IMR-90 (cell line): ENCODE results near the gene TAS1R1. TPM values are rescaled to one million over a fixed set of nuclear protein-coding genes. Genes with fewer than 3 reads are reported as not detected.

Source experiments
- ATAC-seq: fragments of 200-7000 bp; cut with Tn5 transposase; 2 replicates; pipeline ENCODE4 v1.9.1; 2020; ENCODE audit warnings: low read depth, mild to moderate bottlenecking, moderate library complexity
- BruUV-seq: library from RNA; stranded (reverse); fragments of 400-500 nt; replicated peaks from 2 replicates; lab custom pipeline; 2021; lab: Mats Ljungman, UMichigan
- CTCF ChIA-PET: fragments of 300-600 bp; formaldehyde crosslinking; extraction: SDS; loops from one replicate; lab custom pipeline; 2021; ENCODE audit warnings: antibody characterized with exemption; lab: Yijun Ruan, JAX
- POLR2A ChIA-PET: fragments of 300-600 bp; sonication (Branson Sonifier 250); formaldehyde crosslinking; loops from one replicate; lab custom pipeline; 2022; ENCODE audit warnings: antibody characterized with exemption; ENCODE audit not compliant: unreplicated experiment; lab: Charles Lee
- DNase-seq: peaks from one replicate; pipeline ENCODE4 v3.0.0; 2013
- H2AFZ ChIP-seq: replicated peaks from 2 replicates; pipeline ENCODE3; 2013; ENCODE audit warnings: low read length, mild to moderate bottlenecking; ENCODE audit not compliant: poor library complexity
- H2AK5ac ChIP-seq: 2 replicates; pipeline ENCODE4 v1.6.1; 2013; ENCODE audit warnings: low read depth, low read length, inconsistent platforms
- H2AK9ac ChIP-seq: replicated peaks from 2 replicates; pipeline ENCODE3; 2013; ENCODE audit warnings: mild to moderate bottlenecking, low read depth, low read length, moderate library complexity; ENCODE audit not compliant: poor library complexity
- H2BK120ac ChIP-seq: 2 replicates; pipeline ENCODE4 v1.6.1; 2013; ENCODE audit warnings: low read depth, low read length, inconsistent platforms
- H2BK15ac ChIP-seq: 3 replicates; pipeline ENCODE4 v1.6.1; 2013; ENCODE audit warnings: low read depth, low read length, inconsistent platforms
- H2BK20ac ChIP-seq: 2 replicates; pipeline ENCODE4 v1.6.1; 2013; ENCODE audit warnings: low read depth, mild to moderate bottlenecking, inconsistent platforms, low read length, moderate library complexity
- H2BK5ac ChIP-seq: 2 replicates; pipeline ENCODE4 v1.6.1; 2013; ENCODE audit warnings: mild to moderate bottlenecking, low read depth, low read length, inconsistent platforms; ENCODE audit not compliant: poor library complexity, severe bottlenecking
- H3K14ac ChIP-seq: replicated peaks from 2 replicates; pipeline ENCODE4 v1.6.1; 2013; ENCODE audit warnings: low read depth, low read length, inconsistent platforms
- H3K18ac ChIP-seq: 2 replicates; pipeline ENCODE4 v1.6.1; 2013; ENCODE audit warnings: low read depth, low read length, control low read depth
- H3K23ac ChIP-seq: 2 replicates; pipeline ENCODE4 v1.6.1; 2013; ENCODE audit warnings: low read depth, low read length, inconsistent platforms
- H3K27ac ChIP-seq: 2 replicates; pipeline ENCODE4 v1.5.1; 2013; ENCODE audit warnings: mild to moderate bottlenecking, control low read depth, low read length; ENCODE audit not compliant: insufficient read depth
- H3K27me3 ChIP-seq: 2 replicates; pipeline ENCODE4 v1.6.1; 2013; ENCODE audit warnings: low read length; ENCODE audit not compliant: control insufficient read depth, insufficient read depth
- H3K36me3 ChIP-seq: 2 replicates; pipeline ENCODE4 v1.6.1; 2013; ENCODE audit warnings: low read length, mixed read lengths; ENCODE audit not compliant: control insufficient read depth, insufficient read depth
- H3K4ac ChIP-seq: 2 replicates; pipeline ENCODE4 v1.6.1; 2013; ENCODE audit warnings: low read depth, low read length, inconsistent platforms
- H3K4me1 ChIP-seq: 2 replicates; pipeline ENCODE4 v1.6.1; 2013; ENCODE audit warnings: low read length, mixed read lengths; ENCODE audit not compliant: control insufficient read depth, insufficient read depth
- H3K4me2 ChIP-seq: 2 replicates; pipeline ENCODE4 v1.6.1; 2013; ENCODE audit warnings: low read depth, mild to moderate bottlenecking, control low read depth, low read length, moderate library complexity
- H3K4me3 ChIP-seq: 2 replicates; pipeline ENCODE4 v1.5.1; 2013; ENCODE audit warnings: low read depth, mild to moderate bottlenecking, control low read depth, low read length, moderate library complexity; ENCODE audit not compliant: insufficient read depth
- H3K56ac ChIP-seq: 2 replicates; pipeline ENCODE4 v1.6.1; 2013; ENCODE audit warnings: low read length, inconsistent platforms; ENCODE audit not compliant: insufficient read depth; ENCODE audit errors: extremely low read depth
- H3K79me1 ChIP-seq, 2 experiments: 2 replicates each; pipeline ENCODE4 v1.6.1; 2013; ENCODE audit warnings: low read length in 2 of 2, inconsistent platforms in 1 of 2, low read depth in 1 of 2
- H3K9ac ChIP-seq: 2 replicates; pipeline ENCODE4 v1.6.1; 2013; ENCODE audit warnings: low read depth, low read length, control low read depth
- H3K9me1 ChIP-seq: 2 replicates; pipeline ENCODE4 v1.6.1; 2013; ENCODE audit warnings: low read length, inconsistent platforms; ENCODE audit not compliant: insufficient read depth
- H3K9me3 ChIP-seq: 2 replicates; pipeline ENCODE4 v1.6.1; 2013; ENCODE audit warnings: low read length; ENCODE audit not compliant: control insufficient read depth, insufficient read depth
- H4K20me1 ChIP-seq: 2 replicates; pipeline ENCODE4 v1.6.1; 2013; ENCODE audit warnings: low read length, inconsistent platforms; ENCODE audit not compliant: insufficient read depth
- H4K5ac ChIP-seq: 2 replicates; pipeline ENCODE4 v1.6.1; 2013; ENCODE audit warnings: mild to moderate bottlenecking, low read depth, low read length, control low read depth
- H4K8ac ChIP-seq, 2 experiments: 2 replicates each; pipeline ENCODE4 v1.6.1; 2013; ENCODE audit warnings: low read depth in 2 of 2, low read length in 2 of 2, control low read depth in 1 of 2, inconsistent platforms in 1 of 2
- H4K91ac ChIP-seq: 2 replicates; pipeline ENCODE4 v1.6.1; 2013; ENCODE audit warnings: low read depth, low read length, inconsistent platforms; ENCODE audit not compliant: insufficient read depth
- BHLHE40 ChIP-seq: fragments of 150-350 bp; IDR thresholded peaks from 2 replicates; pipeline ENCODE4 v1.6.1; 2016; ENCODE audit warnings: mild to moderate bottlenecking, low read depth, low read length
- CEBPB ChIP-seq: IDR thresholded peaks from 2 replicates; pipeline ENCODE4 v1.6.1; 2012; ENCODE audit warnings: low read depth, low read length, improper control_type of control experiment
- MAFK ChIP-seq: IDR thresholded peaks from 2 replicates; pipeline ENCODE4 v1.6.1; 2012; ENCODE audit warnings: low read depth, low read length, improper control_type of control experiment
- MAZ ChIP-seq: IDR thresholded peaks from 2 replicates; pipeline ENCODE4 v1.6.1; 2012; ENCODE audit warnings: low read depth, mild to moderate bottlenecking, low read length, improper control_type of control experiment, moderate library complexity, borderline replicate concordance
- MXI1 ChIP-seq: IDR thresholded peaks from 2 replicates; pipeline ENCODE4 v1.6.1; 2012; ENCODE audit warnings: low read depth, mild to moderate bottlenecking, low read length, moderate library complexity, borderline replicate concordance
- NFE2L2 ChIP-seq: fragments of 150-350 bp; IDR thresholded peaks from 2 replicates; pipeline ENCODE4 v1.6.1; 2016; ENCODE audit warnings: low read depth, mild to moderate bottlenecking, low read length
- POLR2A ChIP-seq: IDR thresholded peaks from 2 replicates; pipeline ENCODE4 v1.6.1; 2012; ENCODE audit warnings: mild to moderate bottlenecking, low read depth, low read length
- RAD21 ChIP-seq: IDR thresholded peaks from 2 replicates; pipeline ENCODE4 v1.6.1; 2012; ENCODE audit warnings: low read length, improper control_type of control experiment
- WGBS, 2 experiments: methylation state at CpG; one replicate each; pipeline versions ENCODE4 v1.1.5 to v1.1.7; 2013; ENCODE audit warnings: missing lambda C conversion rate in 2 of 2; ENCODE audit not compliant: insufficient read length in 1 of 2; ENCODE audit errors: extremely low coverage in 2 of 2; 5-methylcytosine and 5-hydroxymethylcytosine counted together
- dilution Hi-C: fragments of 300-500 bp; cut with HindIII; formaldehyde crosslinking; loops from one replicate; pipeline ENCODE4 v1.14.3; 2018; ENCODE audit warnings: low sequenced_read_pairs; ENCODE audit not compliant: unreplicated experiment
- in situ Hi-C: fragments of 300-500 bp; cut with MboI; formaldehyde crosslinking; loops from 3 replicates; pipeline ENCODE4 v1.14.3; 2019; ENCODE audit warnings: low sequenced_read_pairs, inconsistent platforms, mixed read lengths
- intact Hi-C: fragments of 100-400 bp; cut with micrococcal nuclease; formaldehyde crosslinking; loops from 2 replicates; pipeline ENCODE4 v1.10.0; 2022
- polyA plus RNA-seq, 3 experiments: library from polyadenylated mRNA; depleted of rRNA; stranded (reverse); fragments of >200 nt; gene quantifications; 2 replicates each; pipeline ENCODE4 v1.2.3, GENCODE V29; 2012; ENCODE audit warnings: low replicate concordance in 1 of 3
- total RNA-seq: library from RNA; depleted of rRNA; stranded (reverse); fragments of >200 nt; gene quantifications from 2 replicates; pipeline ENCODE4 v1.2.3, GENCODE V29; 2012
- TF ChIP-seq, protein P1 (sequence below): conservative IDR thresholded peaks from 2 replicates; pipeline ENCODE4 v1.5.1; 2012; ENCODE audit warnings: mild to moderate bottlenecking, low read depth, low read length, improper control_type of control experiment
- TF ChIP-seq, protein P2 (sequence below): fragments of 150-350 bp; IDR thresholded peaks from 2 replicates; pipeline ENCODE4 v1.6.1; 2017; ENCODE audit warnings: mild to moderate bottlenecking, antibody characterized with exemption, low read length, low read depth

Gene TAS1R1
- total and polyA plus RNA-seq, 2 of the 4 experiments (the other 2 are of a cell fraction) = 0.05 TPM; not detected in 1

GRCh38 chr1:6591644-6592043 is 36.5 kb downstream of the TAS1R1 start:
- H3K23ac ChIP-seq = no peak overlapping the region
- no peak overlapping the region for H4K5ac ChIP-seq
- dilution Hi-C loops = no loop called here
- DNase-seq (no peak), ATAC-seq (no peak)
- H2BK15ac ChIP-seq = no peak overlapping the region
- H3K9me3 ChIP-seq = no peaks in the 10 kb centered on the region
- peaks cover 89% of the 10 kb centered on the region for H3K36me3 ChIP-seq
- H2AK5ac ChIP-seq = no peak overlapping the region
- H3K4ac ChIP-seq = no peak overlapping the region
- peaks cover 8 to 73% of the 10 kb centered on the region in 2 experiments for H3K79me1 ChIP-seq
- H3K4me1 ChIP-seq = no peaks in the 10 kb centered on the region; the same call in 1 of the 2 replicates
- BruUV-seq = no TSS peak
- H3K27ac ChIP-seq = no peak overlapping the region
- no peaks in the 10 kb centered on the region for H3K27me3 ChIP-seq
- no peak overlapping the region for H2BK120ac ChIP-seq
- no peak overlapping the region for H2BK5ac ChIP-seq
- in situ Hi-C loops = no loop called here
- H3K4me2 ChIP-seq = no peak overlapping the region
- 96% methylated on average over 6 of the region's 6 CpGs; no CpG with 5 or more reads in 1 of the 2 experiments for WGBS, 2 experiments
- H2AFZ ChIP-seq = no peak overlapping the region
- H3K4me3 ChIP-seq = no peak overlapping the region
- no peak overlapping the region for H2BK20ac ChIP-seq
- H3K56ac ChIP-seq = no peak overlapping the region
- peaks cover 74% of the 10 kb centered on the region for H4K20me1 ChIP-seq
- H3K9me1 ChIP-seq = no peaks in the 10 kb centered on the region
- H3K9ac ChIP-seq = no peak overlapping the region
- no peak overlapping the region for H3K18ac ChIP-seq
- H2AK9ac ChIP-seq = no peak overlapping the region
- ChIA-PET CTCF (no interaction called here), POLR2A (no interaction called here)
- no peak overlapping the region for H4K91ac ChIP-seq
- intact Hi-C loops = no loop called here
- H3K14ac ChIP-seq = no peak overlapping the region
- no peak overlapping the region for H4K8ac ChIP-seq
- TF ChIP-seq MAFK = no peak
- TF ChIP-seq POLR2A = no peak
- no peak for TF ChIP-seq CEBPB
- TF ChIP-seq BHLHE40 = no peak
- TF ChIP-seq RAD21 = no peak
- TF ChIP-seq, protein P1, sequence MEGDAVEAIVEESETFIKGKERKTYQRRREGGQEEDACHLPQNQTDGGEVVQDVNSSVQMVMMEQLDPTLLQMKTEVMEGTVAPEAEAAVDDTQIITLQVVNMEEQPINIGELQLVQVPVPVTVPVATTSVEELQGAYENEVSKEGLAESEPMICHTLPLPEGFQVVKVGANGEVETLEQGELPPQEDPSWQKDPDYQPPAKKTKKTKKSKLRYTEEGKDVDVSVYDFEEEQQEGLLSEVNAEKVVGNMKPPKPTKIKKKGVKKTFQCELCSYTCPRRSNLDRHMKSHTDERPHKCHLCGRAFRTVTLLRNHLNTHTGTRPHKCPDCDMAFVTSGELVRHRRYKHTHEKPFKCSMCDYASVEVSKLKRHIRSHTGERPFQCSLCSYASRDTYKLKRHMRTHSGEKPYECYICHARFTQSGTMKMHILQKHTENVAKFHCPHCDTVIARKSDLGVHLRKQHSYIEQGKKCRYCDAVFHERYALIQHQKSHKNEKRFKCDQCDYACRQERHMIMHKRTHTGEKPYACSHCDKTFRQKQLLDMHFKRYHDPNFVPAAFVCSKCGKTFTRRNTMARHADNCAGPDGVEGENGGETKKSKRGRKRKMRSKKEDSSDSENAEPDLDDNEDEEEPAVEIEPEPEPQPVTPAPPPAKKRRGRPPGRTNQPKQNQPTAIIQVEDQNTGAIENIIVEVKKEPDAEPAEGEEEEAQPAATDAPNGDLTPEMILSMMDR = no peak
- TF ChIP-seq MXI1 = no peak
- TF ChIP-seq MAZ = no peak
- TF ChIP-seq NFE2L2 = no peak
- TF ChIP-seq, protein P2, sequence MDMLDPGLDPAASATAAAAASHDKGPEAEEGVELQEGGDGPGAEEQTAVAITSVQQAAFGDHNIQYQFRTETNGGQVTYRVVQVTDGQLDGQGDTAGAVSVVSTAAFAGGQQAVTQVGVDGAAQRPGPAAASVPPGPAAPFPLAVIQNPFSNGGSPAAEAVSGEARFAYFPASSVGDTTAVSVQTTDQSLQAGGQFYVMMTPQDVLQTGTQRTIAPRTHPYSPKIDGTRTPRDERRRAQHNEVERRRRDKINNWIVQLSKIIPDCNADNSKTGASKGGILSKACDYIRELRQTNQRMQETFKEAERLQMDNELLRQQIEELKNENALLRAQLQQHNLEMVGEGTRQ = no peak
